Cardiac muscle cell (in vitro differentiated cells and primary cell): ENCODE data around the gene ANXA9. TPM values are rescaled to one million over a fixed set of nuclear protein-coding genes. Genes with fewer than 3 reads are reported as not detected.

Source experiments
- DNase-seq, 2 donors: peaks; one replicate each; pipeline versions ENCODE4 v3.0.0 to v3.0.0-alpha.2; 2010 to 2017; ENCODE audit warnings: low read depth in 1 of 2, low spot score in 1 of 2
- H3K27ac ChIP-seq: fragments of 200-600 bp; sonication (generic); 2 replicates; pipeline ENCODE4 v1.5.1; 2016
- H3K27me3 ChIP-seq: fragments of 200-600 bp; sonication (generic); 2 replicates; pipeline ENCODE4 v1.6.0; 2016; ENCODE audit warnings: control low read depth
- H3K36me3 ChIP-seq: fragments of 200-600 bp; sonication (generic); 2 replicates; pipeline ENCODE4 v1.5.1; 2016; ENCODE audit warnings: control low read depth
- H3K4me1 ChIP-seq: fragments of 200-600 bp; sonication (generic); 2 replicates; pipeline ENCODE4 v1.8.1; 2017; ENCODE audit warnings: low read depth, mild to moderate bottlenecking, mixed run types
- H3K4me3 ChIP-seq: fragments of 200-600 bp; sonication (generic); 2 replicates; pipeline ENCODE4 v1.5.1; 2016; ENCODE audit warnings: mild to moderate bottlenecking
- H3K9me3 ChIP-seq: fragments of 200-600 bp; sonication (generic); 2 replicates; pipeline ENCODE4 v1.5.1; 2017; ENCODE audit warnings: low read depth, mild to moderate bottlenecking, control low read depth
- polyA plus RNA-seq: library from polyadenylated mRNA; unstranded; fragments of >200 nt; fragmentation: Nextera tagmentation; extraction: Ambion mirVana; gene quantifications from 2 replicates; pipeline ENCODE4 v1.2.1, GENCODE V29; 2016
- total RNA-seq: library from RNA; depleted of rRNA; stranded (reverse); fragments of >200 nt; gene quantifications from 2 replicates; pipeline ENCODE4 v1.2.3, GENCODE V29; 2016
- TF ChIP-seq, protein P1 (sequence below): IDR thresholded peaks from 2 replicates; pipeline ENCODE4 v1.5.1; 2012; ENCODE audit warnings: low read depth, mild to moderate bottlenecking, low read length

The ANXA9 gene
- total and polyA plus RNA-seq, 2 experiments from 2014 or later = 1.7 to 2.0 TPM

DNA sequence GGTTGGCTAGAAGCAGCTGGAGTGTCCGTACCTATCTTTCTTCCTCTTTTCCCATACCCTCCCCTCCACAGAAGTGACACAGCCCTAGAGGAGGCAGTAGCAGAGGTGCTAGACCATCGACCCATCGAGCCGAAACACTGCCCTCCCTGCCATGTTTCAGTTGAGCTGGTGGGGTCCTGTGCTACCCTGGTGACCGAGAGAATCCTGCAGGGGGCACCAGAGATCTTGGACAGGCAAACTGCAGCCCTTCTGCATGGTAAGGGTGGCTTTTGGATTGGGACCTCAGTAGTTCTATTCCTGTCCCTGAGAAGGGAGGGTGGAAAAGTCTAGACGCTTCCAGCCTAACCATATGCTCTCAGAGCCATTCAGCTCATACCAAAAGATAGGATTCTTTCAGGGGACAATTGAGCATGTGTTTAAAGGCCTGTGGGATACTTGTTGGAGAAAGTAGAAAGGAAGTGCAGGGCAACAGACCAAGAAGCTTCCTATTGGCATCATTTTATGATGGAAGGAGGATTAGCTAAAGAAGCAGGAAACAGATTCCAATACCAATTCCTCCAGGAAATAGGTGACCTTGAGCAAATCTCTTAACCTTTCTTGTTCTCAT, 42.6 kb downstream of the ANXA9 start:
- TF ChIP-seq, protein P1, sequence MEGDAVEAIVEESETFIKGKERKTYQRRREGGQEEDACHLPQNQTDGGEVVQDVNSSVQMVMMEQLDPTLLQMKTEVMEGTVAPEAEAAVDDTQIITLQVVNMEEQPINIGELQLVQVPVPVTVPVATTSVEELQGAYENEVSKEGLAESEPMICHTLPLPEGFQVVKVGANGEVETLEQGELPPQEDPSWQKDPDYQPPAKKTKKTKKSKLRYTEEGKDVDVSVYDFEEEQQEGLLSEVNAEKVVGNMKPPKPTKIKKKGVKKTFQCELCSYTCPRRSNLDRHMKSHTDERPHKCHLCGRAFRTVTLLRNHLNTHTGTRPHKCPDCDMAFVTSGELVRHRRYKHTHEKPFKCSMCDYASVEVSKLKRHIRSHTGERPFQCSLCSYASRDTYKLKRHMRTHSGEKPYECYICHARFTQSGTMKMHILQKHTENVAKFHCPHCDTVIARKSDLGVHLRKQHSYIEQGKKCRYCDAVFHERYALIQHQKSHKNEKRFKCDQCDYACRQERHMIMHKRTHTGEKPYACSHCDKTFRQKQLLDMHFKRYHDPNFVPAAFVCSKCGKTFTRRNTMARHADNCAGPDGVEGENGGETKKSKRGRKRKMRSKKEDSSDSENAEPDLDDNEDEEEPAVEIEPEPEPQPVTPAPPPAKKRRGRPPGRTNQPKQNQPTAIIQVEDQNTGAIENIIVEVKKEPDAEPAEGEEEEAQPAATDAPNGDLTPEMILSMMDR = peak; percentile 80
- peaks cover 20% of the 10 kb centered on the region for H3K36me3 ChIP-seq
- peaks cover 11% of the 10 kb centered on the region for H3K4me1 ChIP-seq
- peak overlapping the region; percentile 30 for H3K27ac ChIP-seq
- DNase-seq = peak; percentile 78 to 88
- no peaks in the 10 kb centered on the region for H3K27me3 ChIP-seq
- H3K4me3 ChIP-seq = no peak overlapping the region
- H3K9me3 ChIP-seq = no peaks in the 10 kb centered on the region

DNA sequence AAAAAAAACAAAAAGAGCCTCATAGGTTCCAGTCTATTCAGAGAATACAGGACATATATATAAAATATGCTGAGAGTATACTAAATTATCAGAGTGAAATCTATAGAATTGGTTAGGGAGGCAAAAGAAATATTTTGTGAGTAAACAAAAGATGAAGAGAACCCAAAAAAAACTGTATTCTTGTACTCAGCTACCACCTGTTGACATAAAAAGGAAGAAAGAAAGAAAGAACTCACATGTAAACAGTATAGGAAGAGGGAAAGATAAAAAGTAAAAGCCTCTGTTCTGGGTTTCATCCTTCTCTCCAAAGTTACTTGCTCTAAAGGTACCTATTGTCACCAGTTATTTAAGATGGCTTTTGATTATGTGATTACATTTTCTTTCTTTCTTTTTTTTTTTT, 44.4 kb downstream of the ANXA9 start:
- DNase-seq = no peak
- H3K36me3 ChIP-seq = peaks cover 22% of the 10 kb centered on the region
- no peaks in the 10 kb centered on the region for H3K9me3 ChIP-seq
- no peak overlapping the region for H3K27ac ChIP-seq
- TF ChIP-seq, protein P1 = no peak
- peaks cover 11% of the 10 kb centered on the region for H3K4me1 ChIP-seq
- no peak overlapping the region for H3K4me3 ChIP-seq
- no peaks in the 10 kb centered on the region for H3K27me3 ChIP-seq

DNA sequence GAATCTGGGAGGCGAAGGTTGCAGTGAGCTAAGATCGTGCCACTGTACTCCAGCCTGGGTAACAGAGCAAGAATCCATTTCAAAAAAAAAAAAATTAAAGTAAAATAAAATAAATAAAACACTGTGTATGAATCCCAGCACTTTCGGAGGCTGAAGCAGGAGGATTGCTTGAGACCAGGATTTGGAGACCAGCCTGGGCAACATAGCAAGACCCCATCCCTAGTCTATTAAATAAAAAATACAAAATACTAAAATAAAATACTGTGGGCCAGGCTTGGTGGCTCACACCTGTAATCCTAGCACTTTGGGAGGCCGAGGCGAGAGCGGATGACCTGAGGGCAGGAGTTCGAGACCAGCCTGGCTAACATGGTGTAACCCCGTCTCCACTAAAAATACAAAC, 50.1 kb downstream of the ANXA9 start:
- TF ChIP-seq, protein P1 = no peak
- DNase-seq = no peak
- Histone ChIP-seq H3K4me3 (no peak overlapping the region), H3K9me3 (no peaks in the 10 kb centered on the region), H3K36me3 (peaks cover 30% of the 10 kb centered on the region), H3K27me3 (no peaks in the 10 kb centered on the region), H3K4me1 (no peaks in the 10 kb centered on the region), H3K27ac (no peak overlapping the region)

DNA sequence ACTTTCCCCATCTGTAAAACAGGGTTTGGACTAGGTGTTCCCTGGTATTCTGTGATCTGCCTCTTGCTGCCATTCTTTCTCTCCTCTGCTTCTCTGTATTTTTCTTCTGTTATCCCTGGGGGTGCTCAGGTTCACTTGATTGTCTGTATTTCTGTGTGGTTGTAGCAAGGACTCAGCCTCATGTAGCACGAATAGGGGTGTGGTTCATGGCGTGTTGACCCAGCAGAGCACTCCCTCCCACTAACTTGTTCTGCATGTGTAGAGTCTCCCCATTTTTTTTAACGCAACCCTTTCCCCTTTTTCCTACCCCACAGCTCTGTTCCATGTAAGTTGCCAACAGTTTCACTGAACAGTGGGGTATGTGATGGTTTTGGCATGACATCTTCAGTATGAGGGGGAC, 53.1 kb downstream of the ANXA9 start:
- Histone ChIP-seq H3K4me1 (peaks cover 12% of the 10 kb centered on the region), H3K27me3 (no peaks in the 10 kb centered on the region), H3K9me3 (no peaks in the 10 kb centered on the region), H3K36me3 (peaks cover 24% of the 10 kb centered on the region), H3K27ac (peak overlapping the region; percentile 28), H3K4me3 (no peak overlapping the region)
- TF ChIP-seq, protein P1 = no peak
- DNase-seq = no peak

DNA sequence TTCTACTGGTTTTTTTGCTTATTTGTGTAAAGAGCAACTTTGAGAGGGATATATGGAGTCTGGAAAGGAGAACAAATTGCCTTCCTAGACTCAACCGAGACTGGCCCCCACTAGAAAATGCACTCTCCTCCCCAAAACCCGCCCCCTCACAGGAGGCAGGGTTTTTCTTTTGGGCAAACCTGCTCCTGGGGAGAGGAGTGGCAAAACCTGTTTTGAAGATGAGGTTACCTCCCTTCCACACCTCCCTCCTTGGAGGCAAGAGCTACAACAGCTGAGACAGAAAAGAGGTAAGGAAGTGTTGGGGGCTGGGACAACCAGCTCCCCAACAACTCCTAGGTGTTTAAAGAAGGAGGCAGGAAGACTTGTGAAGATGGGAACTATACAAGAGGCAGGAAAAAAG, 54.3 kb downstream of the ANXA9 start, which contains the start of gene BNIPL:
Gene BNIPL, plus strand, starts transcription at position 231 of the 400 bp plus-strand sequence. Its CDS starts 140 bp downstream, at position 371.
- peaks cover 12% of the 10 kb centered on the region for H3K4me1 ChIP-seq
- H3K27ac ChIP-seq = peak within 1 kb of the TSS; percentile 28
- peaks cover 23% of the 10 kb centered on the region for H3K36me3 ChIP-seq
- no peaks in the 10 kb centered on the region for H3K27me3 ChIP-seq
- H3K9me3 ChIP-seq = no peaks in the 10 kb centered on the region
- TF ChIP-seq, protein P1 = no peak
- DNase-seq = no peak
- no peak within 1 kb of the TSS for H3K4me3 ChIP-seq
